GM13976 (cell line): ENCODE results near the gene CCDC85C.

Experiments
- DNase-seq: peaks from one replicate; pipeline ENCODE4 v3.0.0; 2012; ENCODE audit warnings: low spot score
- in situ Hi-C: fragments of 300-500 bp; cut with MboI; formaldehyde crosslinking; loops from one replicate; pipeline ENCODE4 v1.12.0; 2022; ENCODE audit warnings: low sequenced_read_pairs, mixed read lengths, inconsistent platforms; ENCODE audit not compliant: unreplicated experiment
- TF ChIP-seq, protein P1 (sequence below): IDR thresholded peaks from 2 replicates; pipeline ENCODE4 v1.5.1; 2012; ENCODE audit warnings: borderline replicate concordance, mild to moderate bottlenecking; ENCODE audit not compliant: insufficient read depth; ENCODE audit errors: extremely low read depth, missing control alignments, control extremely low read depth

The CCDC85C gene

DNA sequence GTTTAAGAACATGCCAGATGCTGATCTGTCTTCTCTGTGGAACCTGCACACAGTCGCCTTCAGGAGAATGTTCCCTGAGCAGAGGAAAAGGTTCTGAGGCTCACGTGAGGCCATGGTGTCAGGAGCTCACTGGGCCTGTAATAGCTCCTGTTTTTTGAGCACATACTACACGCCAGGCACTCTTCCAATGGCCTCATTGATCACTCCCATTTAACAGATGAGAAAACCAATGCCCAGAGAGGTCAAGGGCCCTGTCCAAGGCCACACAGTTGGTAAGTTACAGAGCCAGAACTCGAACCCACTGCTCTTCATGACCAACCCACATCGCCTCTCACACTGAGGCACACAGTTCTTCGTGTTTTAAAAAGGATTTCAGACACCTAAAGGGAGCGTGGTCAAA, 33.6 kb upstream of the CCDC85C start:
- in situ Hi-C loops: loop anchor here (10.0 kb wide), 1 partner anchor 113 kb away; no protein-coding TSS in a partner anchor
- TF ChIP-seq, protein P1, sequence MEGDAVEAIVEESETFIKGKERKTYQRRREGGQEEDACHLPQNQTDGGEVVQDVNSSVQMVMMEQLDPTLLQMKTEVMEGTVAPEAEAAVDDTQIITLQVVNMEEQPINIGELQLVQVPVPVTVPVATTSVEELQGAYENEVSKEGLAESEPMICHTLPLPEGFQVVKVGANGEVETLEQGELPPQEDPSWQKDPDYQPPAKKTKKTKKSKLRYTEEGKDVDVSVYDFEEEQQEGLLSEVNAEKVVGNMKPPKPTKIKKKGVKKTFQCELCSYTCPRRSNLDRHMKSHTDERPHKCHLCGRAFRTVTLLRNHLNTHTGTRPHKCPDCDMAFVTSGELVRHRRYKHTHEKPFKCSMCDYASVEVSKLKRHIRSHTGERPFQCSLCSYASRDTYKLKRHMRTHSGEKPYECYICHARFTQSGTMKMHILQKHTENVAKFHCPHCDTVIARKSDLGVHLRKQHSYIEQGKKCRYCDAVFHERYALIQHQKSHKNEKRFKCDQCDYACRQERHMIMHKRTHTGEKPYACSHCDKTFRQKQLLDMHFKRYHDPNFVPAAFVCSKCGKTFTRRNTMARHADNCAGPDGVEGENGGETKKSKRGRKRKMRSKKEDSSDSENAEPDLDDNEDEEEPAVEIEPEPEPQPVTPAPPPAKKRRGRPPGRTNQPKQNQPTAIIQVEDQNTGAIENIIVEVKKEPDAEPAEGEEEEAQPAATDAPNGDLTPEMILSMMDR: no peak
- DNase-seq: no peak

DNA sequence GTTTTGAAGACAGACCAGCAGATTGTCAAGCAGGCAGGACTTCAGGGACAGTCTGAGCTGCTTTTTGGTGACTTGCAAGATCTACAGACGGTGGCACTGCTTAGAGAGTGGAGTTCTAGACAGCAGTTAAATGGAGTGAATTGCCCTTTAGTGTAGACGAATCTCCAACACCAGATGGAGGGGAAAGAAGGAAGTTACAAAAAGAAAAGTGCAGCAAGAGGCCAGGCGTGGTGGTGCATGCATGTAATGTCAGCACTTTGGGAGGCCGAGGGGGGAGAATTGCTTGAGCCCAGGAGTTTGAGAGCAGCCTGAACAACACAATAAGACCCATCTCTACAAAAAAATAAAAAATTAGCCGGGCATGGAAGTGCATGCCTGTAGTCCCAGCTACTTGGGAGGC, 32.5 kb upstream of the CCDC85C start:
- TF ChIP-seq, protein P1: no peak
- in situ Hi-C loops: loop anchor here (10.0 kb wide), 1 partner anchor 112 kb away; no protein-coding TSS in a partner anchor
- no peak for DNase-seq

DNA sequence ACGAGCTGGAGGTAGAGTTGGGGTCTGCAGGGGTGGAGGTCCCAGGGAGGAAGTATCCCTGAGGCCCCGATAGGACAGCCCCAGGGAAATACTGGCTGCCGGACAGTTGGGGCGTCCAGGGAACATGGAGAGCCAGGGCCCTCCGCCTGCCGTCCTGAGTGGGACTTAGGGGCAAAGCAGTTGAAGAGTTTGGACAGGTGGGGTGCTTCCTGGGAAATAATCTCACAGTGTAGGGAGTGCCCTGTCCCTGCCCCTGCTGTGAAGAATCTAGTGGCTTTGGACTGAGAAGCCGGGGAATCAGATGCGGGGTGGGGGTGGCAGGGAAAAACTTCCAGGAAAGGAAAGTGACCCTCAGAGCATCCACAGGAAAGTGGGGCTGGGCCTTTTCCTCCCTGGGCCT, 31.1 kb upstream of the CCDC85C start:
- TF ChIP-seq, protein P1: no peak
- DNase-seq: no peak
- in situ Hi-C loops: loop anchor here (10.0 kb wide), 1 partner anchor 110 kb away; no protein-coding TSS in a partner anchor

DNA sequence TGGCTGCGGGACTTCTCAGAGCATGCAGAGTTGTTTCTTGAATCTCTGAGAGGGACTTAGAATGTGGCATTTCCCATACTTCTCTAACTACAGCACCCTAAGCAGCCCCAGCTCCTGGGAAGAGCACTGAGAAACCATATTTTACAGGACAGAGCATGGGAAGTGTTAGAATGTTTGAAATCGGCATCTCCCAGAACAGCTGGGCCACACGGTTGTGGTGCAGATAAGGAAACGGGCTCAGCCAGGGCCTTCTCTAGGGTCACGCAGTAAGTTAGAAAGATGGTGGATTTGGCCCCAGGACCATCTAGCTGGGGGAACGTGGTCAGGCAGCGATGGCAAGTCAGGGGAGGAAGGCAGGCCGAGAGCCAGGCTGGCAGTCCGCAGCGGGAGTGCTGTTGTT, 30.4 kb upstream of the CCDC85C start:
- in situ Hi-C loops: loop anchor here (10.0 kb wide), 1 partner anchor 110 kb away; no protein-coding TSS in a partner anchor
- DNase-seq: no peak
- TF ChIP-seq, protein P1: no peak

DNA sequence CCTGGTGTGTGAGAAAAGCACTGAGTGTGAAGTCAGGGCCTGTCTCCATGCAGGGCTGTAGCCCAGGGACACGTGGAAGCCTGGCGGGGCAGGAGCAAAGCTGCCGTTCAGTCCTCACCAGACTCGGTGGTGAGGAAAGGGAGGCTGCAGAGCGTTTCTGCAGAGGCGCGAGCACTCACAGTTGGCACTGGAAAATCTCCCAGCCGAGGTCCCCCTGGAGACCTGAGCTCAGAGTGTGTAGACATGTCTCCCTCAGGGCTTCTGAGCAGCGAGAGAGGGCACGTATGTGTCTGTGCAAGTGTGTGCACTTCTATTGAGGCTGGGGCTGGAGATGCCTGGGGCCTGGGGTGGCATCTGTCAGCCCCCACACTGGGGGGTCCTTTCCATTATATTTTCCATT, 29.9 kb upstream of the CCDC85C start:
- TF ChIP-seq, protein P1: no peak
- in situ Hi-C loops: loop anchor here (10.0 kb wide), 1 partner anchor 109 kb away; no protein-coding TSS in a partner anchor
- no peak for DNase-seq

DNA sequence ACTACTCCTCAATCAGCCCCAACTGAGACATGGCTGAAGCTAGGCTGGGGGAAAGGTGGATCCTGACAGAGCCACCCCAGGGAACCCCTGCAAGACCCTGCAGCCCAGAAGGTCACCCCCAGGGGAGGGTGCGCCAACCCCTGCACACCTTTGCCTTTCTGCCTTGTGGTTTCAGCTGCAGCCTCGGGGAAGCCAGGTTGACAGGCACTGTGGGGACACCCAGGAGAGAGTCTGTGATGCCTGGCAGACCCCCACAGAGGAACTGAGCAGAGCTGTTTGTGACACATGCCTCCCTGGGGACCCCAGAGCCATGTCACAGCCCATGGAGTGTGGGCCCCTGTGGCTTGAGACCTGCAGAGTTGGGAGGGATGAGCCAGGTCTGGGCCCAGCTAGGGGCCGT, 29.1 kb upstream of the CCDC85C start:
- TF ChIP-seq, protein P1: no peak
- DNase-seq: peak; percentile 26
- in situ Hi-C loops: loop anchor here (10.0 kb wide), 1 partner anchor 108 kb away; no protein-coding TSS in a partner anchor
